ENCODE results near the gene DTHD1.
A peak's percentile ranks its signal among the peaks of the same experiment; 100 is the strongest.

The DTHD1 gene

DNA sequence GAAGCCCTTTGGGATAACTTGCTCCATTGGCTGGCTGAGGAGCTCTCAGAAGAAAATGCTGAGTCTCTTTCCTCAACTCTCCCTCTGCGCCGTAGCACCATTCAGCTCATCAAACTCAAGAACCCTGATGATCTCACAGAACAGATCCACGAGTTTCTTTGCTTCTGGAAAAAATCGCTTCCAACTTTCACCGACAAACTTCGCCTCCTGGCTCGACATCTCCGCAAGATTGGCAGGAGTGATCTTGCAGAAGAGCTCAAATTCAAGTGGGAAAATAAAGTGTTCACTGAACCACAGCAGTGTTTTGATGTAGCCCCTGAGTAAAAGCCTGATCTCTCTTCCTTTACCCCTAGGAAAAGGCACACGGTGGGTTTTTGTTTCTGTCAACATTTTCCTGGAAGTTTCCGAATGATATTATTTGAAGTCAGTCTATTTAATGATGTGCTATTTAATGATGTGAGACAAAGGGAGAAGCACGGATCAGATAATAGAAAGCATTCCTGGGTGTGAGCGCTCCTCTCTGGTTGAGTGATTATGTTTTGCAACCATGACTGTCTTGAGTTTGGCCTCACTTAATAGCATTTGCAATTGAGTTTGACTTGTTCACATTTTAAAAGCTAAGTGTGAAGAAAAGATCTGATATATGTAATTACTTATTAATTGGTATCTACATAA is 62.2 kb downstream of the DTHD1 start:
- TF ChIP-seq, protein P1, sequence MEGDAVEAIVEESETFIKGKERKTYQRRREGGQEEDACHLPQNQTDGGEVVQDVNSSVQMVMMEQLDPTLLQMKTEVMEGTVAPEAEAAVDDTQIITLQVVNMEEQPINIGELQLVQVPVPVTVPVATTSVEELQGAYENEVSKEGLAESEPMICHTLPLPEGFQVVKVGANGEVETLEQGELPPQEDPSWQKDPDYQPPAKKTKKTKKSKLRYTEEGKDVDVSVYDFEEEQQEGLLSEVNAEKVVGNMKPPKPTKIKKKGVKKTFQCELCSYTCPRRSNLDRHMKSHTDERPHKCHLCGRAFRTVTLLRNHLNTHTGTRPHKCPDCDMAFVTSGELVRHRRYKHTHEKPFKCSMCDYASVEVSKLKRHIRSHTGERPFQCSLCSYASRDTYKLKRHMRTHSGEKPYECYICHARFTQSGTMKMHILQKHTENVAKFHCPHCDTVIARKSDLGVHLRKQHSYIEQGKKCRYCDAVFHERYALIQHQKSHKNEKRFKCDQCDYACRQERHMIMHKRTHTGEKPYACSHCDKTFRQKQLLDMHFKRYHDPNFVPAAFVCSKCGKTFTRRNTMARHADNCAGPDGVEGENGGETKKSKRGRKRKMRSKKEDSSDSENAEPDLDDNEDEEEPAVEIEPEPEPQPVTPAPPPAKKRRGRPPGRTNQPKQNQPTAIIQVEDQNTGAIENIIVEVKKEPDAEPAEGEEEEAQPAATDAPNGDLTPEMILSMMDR (IDR thresholded peaks at IDR 0.05; ENCODE audit: borderline replicate concordance, control extremely low read depth, extremely low read depth, insufficient read depth, missing control alignments): no peak
- DNase-seq (ENCODE audit: low spot score): no peak
- in situ Hi-C loops (cut with MboI; ENCODE audit: low sequenced_read_pairs, unreplicated experiment): no loop called here

- in situ Hi-C loops (cut with MboI; ENCODE audit: low sequenced_read_pairs, unreplicated experiment): no loop called here
- DNase-seq (ENCODE audit: low spot score): peak; percentile 58
- TF ChIP-seq, protein P1 (IDR thresholded peaks at IDR 0.05; ENCODE audit: borderline replicate concordance, control extremely low read depth, extremely low read depth, insufficient read depth, missing control alignments): no peak
Measured at GRCh38 chr4:36348403-36348938, 67.1 kb downstream of the DTHD1 start.

- in situ Hi-C loops (cut with MboI; ENCODE audit: low sequenced_read_pairs, unreplicated experiment): no loop called here
- no peak for DNase-seq (ENCODE audit: low spot score)
Measured at GRCh38 chr4:36349938-36350549, 68.6 kb downstream of the DTHD1 start.

DNA sequence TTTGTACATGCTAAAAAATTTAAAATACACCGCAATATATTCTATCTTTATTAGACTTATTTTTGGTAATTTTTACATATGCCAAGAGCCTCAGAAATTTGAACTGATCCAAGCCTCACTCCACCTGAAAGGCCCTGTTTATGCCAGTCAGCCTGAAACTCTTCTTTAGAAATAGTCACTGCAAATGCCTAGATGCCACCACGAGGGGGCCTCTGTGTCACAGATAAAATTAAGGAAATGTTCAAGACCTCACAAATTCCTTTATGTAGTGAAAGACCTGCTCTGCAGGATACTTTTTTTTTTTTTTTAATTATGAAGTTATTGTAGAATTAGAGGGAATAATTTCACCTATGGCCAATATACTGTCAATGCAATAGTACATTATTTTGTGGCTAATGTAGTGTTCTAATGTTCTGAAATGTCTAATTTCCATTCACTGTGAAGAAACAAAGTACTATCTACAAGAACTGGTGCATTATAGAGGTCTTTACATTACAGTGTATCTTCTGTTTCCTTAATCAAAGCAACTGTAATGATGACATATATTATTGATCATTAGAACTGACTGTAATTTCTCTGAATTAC is 69.8 kb downstream of the DTHD1 start:
- TF ChIP-seq, protein P1 (IDR thresholded peaks at IDR 0.05; ENCODE audit: borderline replicate concordance, control extremely low read depth, extremely low read depth, insufficient read depth, missing control alignments): peak; percentile 80
- DNase-seq (ENCODE audit: low spot score): peak; percentile 31
- in situ Hi-C loops (cut with MboI; ENCODE audit: low sequenced_read_pairs, unreplicated experiment): no loop called here

More at GRCh38 chr4:36349938-36350549, 68.6 kb downstream of the DTHD1 start:
- TF ChIP-seq, protein P1 (IDR thresholded peaks at IDR 0.05; ENCODE audit: borderline replicate concordance, control extremely low read depth, extremely low read depth, insufficient read depth, missing control alignments): no peak

DNA sequence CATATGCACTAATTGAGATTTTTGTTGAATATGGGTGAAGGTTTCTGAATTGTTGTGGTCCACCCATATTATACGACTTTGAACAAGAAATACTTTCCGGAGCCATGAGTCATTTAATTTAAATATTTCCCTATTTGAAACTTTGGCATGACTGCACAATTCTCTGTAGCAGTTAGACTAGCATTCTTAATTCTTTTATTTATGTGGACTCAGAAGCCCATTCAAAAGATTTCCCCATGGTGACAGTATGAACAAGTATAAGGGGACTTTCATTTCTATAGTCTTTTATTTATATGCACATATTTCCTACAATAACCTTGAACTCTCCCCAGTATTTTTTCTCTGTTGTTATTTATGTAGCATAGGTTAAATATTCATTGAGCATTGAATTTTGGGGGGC is 72.6 kb downstream of the DTHD1 start:
- TF ChIP-seq, protein P1 (IDR thresholded peaks at IDR 0.05; ENCODE audit: borderline replicate concordance, control extremely low read depth, extremely low read depth, insufficient read depth, missing control alignments): no peak
- in situ Hi-C loops (cut with MboI; ENCODE audit: low sequenced_read_pairs, unreplicated experiment): no loop called here
- no peak for DNase-seq (ENCODE audit: low spot score)

DNA sequence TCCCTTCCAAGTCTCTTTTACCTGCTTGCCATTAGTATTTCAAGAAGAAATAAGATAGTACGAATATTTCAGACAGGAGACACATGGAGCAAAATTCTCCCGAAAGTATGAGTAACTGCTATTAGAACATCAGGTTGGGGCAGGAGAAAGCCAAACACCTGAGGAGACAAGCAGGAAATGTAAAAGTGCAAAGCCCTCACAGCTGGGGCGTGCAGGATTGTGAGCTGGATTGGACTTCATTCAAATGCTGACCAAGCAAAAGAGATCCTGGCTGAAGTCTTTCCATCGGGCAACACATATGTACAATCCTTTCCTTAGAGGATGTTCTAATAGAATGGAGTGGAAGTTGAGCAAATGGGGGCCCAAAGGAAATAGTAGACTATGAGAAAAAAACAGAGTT is 76.8 kb downstream of the DTHD1 start:
- DNase-seq (ENCODE audit: low spot score): no peak
- in situ Hi-C loops (cut with MboI; ENCODE audit: low sequenced_read_pairs, unreplicated experiment): no loop called here
- TF ChIP-seq, protein P1 (IDR thresholded peaks at IDR 0.05; ENCODE audit: borderline replicate concordance, control extremely low read depth, extremely low read depth, insufficient read depth, missing control alignments): no peak

Data from GM13976 (cell line).